WTC11 (cell line): ENCODE measurements around the gene IGLL1. TPM values are rescaled to one million over a fixed set of nuclear protein-coding genes. Genes with fewer than 3 reads are reported as not detected.
"Not testable (repeated sequence)": the region's sequence is repeated elsewhere in the genome, so short reads cannot be mapped to it uniquely, and the experiment has no call there.

Experiments used
- ATAC-seq: fragments of 200-7000 bp; cut with Tn5 transposase; 2 replicates; pipeline ENCODE4 v1.10.0; 2021; ENCODE audit warnings: mild to moderate bottlenecking, moderate library complexity
- CTCF ChIA-PET: fragments of 300-600 bp; sonication (Branson Sonifier 250); formaldehyde crosslinking; loops from one replicate; lab custom pipeline; 2021; ENCODE audit warnings: antibody characterized with exemption; lab: Charles Lee
- POLR2A ChIA-PET: fragments of 350-600 bp; sonication (Branson Sonifier 250); formaldehyde crosslinking; loops from one replicate; lab custom pipeline; 2021; ENCODE audit warnings: antibody characterized with exemption; lab: Charles Lee
- DNase-seq: peaks from one replicate; pipeline ENCODE4 v3.0.0; 2021; ENCODE audit warnings: low spot score
- H3K27ac Mint-ChIP-seq: 2 replicates; pipeline ENCODE4 v1.8.0; 2021; ENCODE audit warnings: mixed read lengths
- H3K27me3 Mint-ChIP-seq: 2 replicates; pipeline ENCODE4 v1.8.0; 2021; ENCODE audit warnings: low read depth, mild to moderate bottlenecking, moderate library complexity, mixed read lengths
- H3K36me3 Mint-ChIP-seq: 2 replicates; pipeline ENCODE4 v1.8.0; 2021; ENCODE audit warnings: mixed read lengths
- H3K4me1 Mint-ChIP-seq: 2 replicates; pipeline ENCODE4 v1.8.0; 2022; ENCODE audit warnings: mixed read lengths
- H3K4me3 Mint-ChIP-seq: 2 replicates; pipeline ENCODE4 v1.8.0; 2021; ENCODE audit warnings: mild to moderate bottlenecking, moderate library complexity, mixed read lengths
- H3K9me3 Mint-ChIP-seq: 2 replicates; pipeline ENCODE4 v1.8.0; 2021; ENCODE audit warnings: mixed read lengths
- CBFB ChIP-seq: sonication (generic); formaldehyde crosslinking; IDR thresholded peaks from 2 replicates; pipeline ENCODE4 v1.8.1; 2022; ENCODE audit warnings: mild to moderate bottlenecking, low read depth, missing genetic modification reagents
- CREM ChIP-seq: sonication (generic); formaldehyde crosslinking; IDR thresholded peaks from 2 replicates; pipeline ENCODE4 v1.8.1; 2022; ENCODE audit warnings: mild to moderate bottlenecking, missing genetic modification reagents, moderate library complexity
- FOXJ3 ChIP-seq: sonication (generic); formaldehyde crosslinking; IDR thresholded peaks from 2 replicates; pipeline ENCODE4 v1.9.0; 2021; ENCODE audit warnings: missing genetic modification reagents, mild to moderate bottlenecking, borderline replicate concordance
- FOXK1 ChIP-seq: sonication (generic); formaldehyde crosslinking; IDR thresholded peaks from 2 replicates; pipeline ENCODE4 v1.8.0; 2022; ENCODE audit warnings: mild to moderate bottlenecking, moderate library complexity, missing genetic modification reagents
- KAT7 ChIP-seq: sonication (generic); formaldehyde crosslinking; IDR thresholded peaks from 2 replicates; pipeline ENCODE4 v1.8.1; 2023; ENCODE audit warnings: missing genetic modification reagents, mild to moderate bottlenecking, borderline replicate concordance
- NFE2L1 ChIP-seq: sonication (generic); formaldehyde crosslinking; IDR thresholded peaks from 2 replicates; pipeline ENCODE4 v1.8.1; 2023; ENCODE audit warnings: missing genetic modification reagents
- ZNF121 ChIP-seq: sonication (generic); formaldehyde crosslinking; IDR thresholded peaks from 2 replicates; pipeline ENCODE4 v1.8.0; 2023; ENCODE audit warnings: missing genetic modification reagents
- total RNA-seq: library from RNA; stranded (reverse); gene quantifications from 3 replicates; pipeline ENCODE4 v1.2.3, GENCODE V29; 2021
- TF ChIP-seq, protein P1 (sequence below): fragments of 250-450 bp; sonication (Bioruptor Pico); IDR thresholded peaks from 2 replicates; pipeline ENCODE4 v1.9.0; 2021; ENCODE audit warnings: mild to moderate bottlenecking
- TF ChIP-seq, protein P2 (sequence below): fragments of 200-600 bp; IDR thresholded peaks from 2 replicates; pipeline ENCODE4 v1.8.0; 2022; ENCODE audit warnings: antibody characterized with exemption
- TF ChIP-seq, protein P3 (sequence below): sonication (generic); formaldehyde crosslinking; IDR thresholded peaks from 2 replicates; pipeline ENCODE4 v1.8.1; 2022; ENCODE audit warnings: low read depth, missing genetic modification reagents, borderline replicate concordance
- TF ChIP-seq, protein P4 (sequence below): sonication (generic); formaldehyde crosslinking; IDR thresholded peaks from 2 replicates; pipeline ENCODE4 v1.8.0; 2023; ENCODE audit warnings: missing genetic modification reagents
- TF ChIP-seq, protein P5 (sequence below): sonication (generic); formaldehyde crosslinking; IDR thresholded peaks from 2 replicates; pipeline ENCODE4 v1.8.0; 2022; ENCODE audit warnings: mild to moderate bottlenecking, missing genetic modification reagents

IGLL1 gene
- total RNA-seq, 1 experiment from 2014 or later: not detected

DNA sequence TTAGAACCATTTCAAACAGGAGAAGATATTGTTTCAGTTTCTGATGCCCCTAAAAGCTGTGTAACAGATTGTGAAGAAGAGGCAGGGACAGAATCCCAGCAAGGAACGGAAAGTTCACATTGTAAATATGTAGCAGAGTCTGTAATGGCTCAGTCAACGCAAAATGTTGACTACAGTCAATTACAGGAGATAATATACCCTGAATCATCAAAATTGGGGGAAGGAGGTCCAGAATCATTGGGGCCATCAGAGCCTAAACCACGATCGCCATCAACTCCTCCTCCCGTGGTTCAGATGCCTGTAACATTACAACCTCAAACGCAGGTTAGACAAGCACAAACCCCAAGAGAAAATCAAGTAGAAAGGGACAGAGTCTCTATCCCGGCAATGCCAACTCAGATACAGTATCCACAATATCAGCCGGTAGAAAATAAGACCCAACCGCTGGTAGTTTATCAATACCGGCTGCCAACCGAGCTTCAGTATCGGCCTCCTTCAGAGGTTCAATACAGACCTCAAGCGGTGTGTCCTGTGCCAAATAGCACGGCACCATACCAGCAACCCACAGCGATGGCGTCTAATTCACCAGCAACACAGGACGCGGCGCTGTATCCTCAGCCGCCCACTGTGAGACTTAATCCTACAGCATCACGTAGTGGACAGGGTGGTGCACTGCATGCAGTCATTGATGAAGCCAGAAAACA lies 40.8 kb downstream of the IGLL1 start:
- ChIA-PET CTCF (interaction anchor here (0.5 to 3.6 kb wide), 4 partner anchors 9 to 154 kb away, joined by 3 to 50 read pairs (median 4); no protein-coding TSS in a partner anchor), POLR2A (no interaction called here)
- Mint-ChIP-seq H3K4me3 (peak overlapping the region; percentile 15; the same call in 1 of the 2 replicates), H3K9me3 (no peaks in the 10 kb centered on the region), H3K4me1 (peaks cover 54% of the 10 kb centered on the region), H3K27me3 (peaks cover 24% of the 10 kb centered on the region), H3K27ac (no peak overlapping the region), H3K36me3 (no peaks in the 10 kb centered on the region)
- TF ChIP-seq FOXK1 (CRISPR knock-in tag) (peak; percentile 20; the same call in 1 of the 2 replicates), CREM (no peak), FOXJ3 (CRISPR knock-in tag) (no peak), ZNF121 (peak; percentile 36; the same call in 1 of the 2 replicates)
- TF ChIP-seq, protein P1, sequence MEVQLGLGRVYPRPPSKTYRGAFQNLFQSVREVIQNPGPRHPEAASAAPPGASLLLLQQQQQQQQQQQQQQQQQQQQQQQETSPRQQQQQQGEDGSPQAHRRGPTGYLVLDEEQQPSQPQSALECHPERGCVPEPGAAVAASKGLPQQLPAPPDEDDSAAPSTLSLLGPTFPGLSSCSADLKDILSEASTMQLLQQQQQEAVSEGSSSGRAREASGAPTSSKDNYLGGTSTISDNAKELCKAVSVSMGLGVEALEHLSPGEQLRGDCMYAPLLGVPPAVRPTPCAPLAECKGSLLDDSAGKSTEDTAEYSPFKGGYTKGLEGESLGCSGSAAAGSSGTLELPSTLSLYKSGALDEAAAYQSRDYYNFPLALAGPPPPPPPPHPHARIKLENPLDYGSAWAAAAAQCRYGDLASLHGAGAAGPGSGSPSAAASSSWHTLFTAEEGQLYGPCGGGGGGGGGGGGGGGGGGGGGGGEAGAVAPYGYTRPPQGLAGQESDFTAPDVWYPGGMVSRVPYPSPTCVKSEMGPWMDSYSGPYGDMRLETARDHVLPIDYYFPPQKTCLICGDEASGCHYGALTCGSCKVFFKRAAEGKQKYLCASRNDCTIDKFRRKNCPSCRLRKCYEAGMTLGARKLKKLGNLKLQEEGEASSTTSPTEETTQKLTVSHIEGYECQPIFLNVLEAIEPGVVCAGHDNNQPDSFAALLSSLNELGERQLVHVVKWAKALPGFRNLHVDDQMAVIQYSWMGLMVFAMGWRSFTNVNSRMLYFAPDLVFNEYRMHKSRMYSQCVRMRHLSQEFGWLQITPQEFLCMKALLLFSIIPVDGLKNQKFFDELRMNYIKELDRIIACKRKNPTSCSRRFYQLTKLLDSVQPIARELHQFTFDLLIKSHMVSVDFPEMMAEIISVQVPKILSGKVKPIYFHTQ (CRISPR knock-in tag): no peak
- TF ChIP-seq, protein P2, sequence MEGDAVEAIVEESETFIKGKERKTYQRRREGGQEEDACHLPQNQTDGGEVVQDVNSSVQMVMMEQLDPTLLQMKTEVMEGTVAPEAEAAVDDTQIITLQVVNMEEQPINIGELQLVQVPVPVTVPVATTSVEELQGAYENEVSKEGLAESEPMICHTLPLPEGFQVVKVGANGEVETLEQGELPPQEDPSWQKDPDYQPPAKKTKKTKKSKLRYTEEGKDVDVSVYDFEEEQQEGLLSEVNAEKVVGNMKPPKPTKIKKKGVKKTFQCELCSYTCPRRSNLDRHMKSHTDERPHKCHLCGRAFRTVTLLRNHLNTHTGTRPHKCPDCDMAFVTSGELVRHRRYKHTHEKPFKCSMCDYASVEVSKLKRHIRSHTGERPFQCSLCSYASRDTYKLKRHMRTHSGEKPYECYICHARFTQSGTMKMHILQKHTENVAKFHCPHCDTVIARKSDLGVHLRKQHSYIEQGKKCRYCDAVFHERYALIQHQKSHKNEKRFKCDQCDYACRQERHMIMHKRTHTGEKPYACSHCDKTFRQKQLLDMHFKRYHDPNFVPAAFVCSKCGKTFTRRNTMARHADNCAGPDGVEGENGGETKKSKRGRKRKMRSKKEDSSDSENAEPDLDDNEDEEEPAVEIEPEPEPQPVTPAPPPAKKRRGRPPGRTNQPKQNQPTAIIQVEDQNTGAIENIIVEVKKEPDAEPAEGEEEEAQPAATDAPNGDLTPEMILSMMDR: peak; percentile 72
- DNase-seq (peak; percentile 82), ATAC-seq (peak; percentile 90)

DNA sequence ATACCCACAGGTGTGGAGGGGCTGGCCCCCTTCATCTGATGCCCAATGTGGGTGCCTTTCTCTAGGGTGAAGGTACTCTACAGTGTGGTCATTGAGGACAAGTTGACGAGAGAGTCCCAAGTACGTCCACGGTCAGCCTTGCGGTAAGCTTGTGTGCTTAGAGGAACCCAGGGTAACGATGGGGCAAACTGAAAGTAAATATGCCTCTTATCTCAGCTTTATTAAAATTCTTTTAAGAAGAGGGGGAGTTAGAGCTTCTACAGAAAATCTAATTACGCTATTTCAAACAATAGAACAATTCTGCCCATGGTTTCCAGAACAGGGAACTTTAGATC lies 41.4 kb downstream of the IGLL1 start:
- POLR2A ChIA-PET, H3K9me3 Mint-ChIP-seq, ATAC-seq, H3K36me3 Mint-ChIP-seq, DNase-seq, H3K4me3 Mint-ChIP-seq, H3K27ac Mint-ChIP-seq: not testable (repeated sequence)
- CTCF ChIA-PET: interaction anchor here (1.3 kb wide), 1 partner anchor 153 kb away, joined by 5 read pairs; no protein-coding TSS in a partner anchor
- H3K4me1 Mint-ChIP-seq: peaks cover 58% of the 10 kb centered on the region
- peaks cover 25% of the 10 kb centered on the region for H3K27me3 Mint-ChIP-seq

DNA sequence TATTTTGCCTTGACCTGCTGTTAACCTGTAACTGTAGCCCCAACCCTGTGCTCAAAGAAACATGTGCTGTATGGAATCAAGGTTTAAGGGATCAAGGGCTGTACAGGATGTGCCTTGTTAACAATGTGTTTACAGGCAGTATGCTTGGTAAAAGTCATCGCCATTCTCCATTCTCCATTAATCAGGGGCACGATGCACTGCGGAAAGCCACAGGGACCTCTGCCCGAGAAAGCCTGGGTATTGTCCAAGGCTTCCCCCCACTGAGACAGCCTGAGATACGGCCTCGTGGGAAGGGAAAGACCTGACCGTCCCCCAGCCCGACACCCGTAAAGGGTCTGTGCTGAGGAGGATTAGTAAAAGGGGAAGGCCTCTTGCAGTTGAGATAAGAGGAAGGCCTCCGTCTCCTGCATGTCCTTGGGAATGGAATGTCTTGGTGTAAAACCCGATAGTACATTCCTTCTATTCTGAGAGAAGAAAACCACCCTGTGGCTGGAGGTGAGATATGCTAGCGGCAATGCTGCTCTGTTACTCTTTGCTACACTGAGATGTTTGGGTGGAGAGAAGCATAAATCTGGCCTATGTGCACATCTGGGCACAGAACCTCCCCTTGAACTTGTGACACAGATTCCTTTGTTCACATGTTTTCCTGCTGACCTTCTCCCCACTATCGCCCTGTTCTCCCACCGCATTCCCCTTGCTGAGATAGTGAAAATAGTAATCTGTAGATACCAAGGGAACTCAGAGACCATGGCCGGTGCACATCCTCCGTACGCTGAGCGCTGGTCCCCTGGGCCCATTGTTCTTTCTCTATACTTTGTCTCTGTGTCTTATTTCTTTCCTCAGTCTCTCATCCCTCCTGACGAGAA lies 42.0 kb downstream of the IGLL1 start:
- Mint-ChIP-seq H3K4me1 (peaks cover 64% of the 10 kb centered on the region), H3K4me3 (peak overlapping the region; percentile 55), H3K27me3 (peaks cover 25% of the 10 kb centered on the region), H3K27ac (peak overlapping the region; percentile 73)
- CTCF ChIA-PET: interaction anchor here (1.3 to 3.0 kb wide), 2 partner anchors 53 to 152 kb away, joined by 5 to 15 read pairs; no protein-coding TSS in a partner anchor
- H3K9me3 Mint-ChIP-seq, ATAC-seq, DNase-seq, POLR2A ChIA-PET, H3K36me3 Mint-ChIP-seq: not testable (repeated sequence)

DNA sequence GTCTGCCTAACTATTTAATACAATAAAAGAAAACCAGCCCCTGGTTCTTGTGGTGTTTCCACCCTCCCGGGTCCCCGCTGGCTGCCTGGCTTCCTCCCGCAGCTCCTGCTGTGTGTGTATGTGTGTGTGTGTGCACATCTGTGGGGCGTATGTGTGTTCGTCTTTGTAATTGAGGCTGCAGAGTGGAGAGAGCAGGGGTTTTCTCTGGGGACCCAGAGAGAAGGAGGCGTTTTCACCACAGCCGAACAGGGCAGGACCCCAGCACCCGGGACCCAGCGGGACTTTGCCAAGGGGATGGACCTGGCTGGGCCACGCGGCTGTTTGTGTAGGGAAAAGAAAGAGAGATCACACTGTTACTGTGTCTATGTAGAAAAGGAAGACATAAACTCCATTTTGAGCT lies 42.7 kb downstream of the IGLL1 start:
- ChIA-PET CTCF (interaction anchor here (3.0 kb wide), 1 partner anchor 54 kb away, joined by 15 read pairs; no protein-coding TSS in a partner anchor), POLR2A (no interaction called here)
- Mint-ChIP-seq H3K9me3 (no peaks in the 10 kb centered on the region), H3K27ac (peak overlapping the region; percentile 3), H3K4me1 (peaks cover 70% of the 10 kb centered on the region), H3K27me3 (peaks cover 25% of the 10 kb centered on the region), H3K4me3 (peak overlapping the region; percentile 55), H3K36me3 (no peaks in the 10 kb centered on the region)
- DNase-seq (no peak), ATAC-seq (no peak)
- TF ChIP-seq CBFB (no peak), KAT7 (no peak), NFE2L1 (CRISPR knock-in tag) (no peak)
- TF ChIP-seq, protein P3, sequence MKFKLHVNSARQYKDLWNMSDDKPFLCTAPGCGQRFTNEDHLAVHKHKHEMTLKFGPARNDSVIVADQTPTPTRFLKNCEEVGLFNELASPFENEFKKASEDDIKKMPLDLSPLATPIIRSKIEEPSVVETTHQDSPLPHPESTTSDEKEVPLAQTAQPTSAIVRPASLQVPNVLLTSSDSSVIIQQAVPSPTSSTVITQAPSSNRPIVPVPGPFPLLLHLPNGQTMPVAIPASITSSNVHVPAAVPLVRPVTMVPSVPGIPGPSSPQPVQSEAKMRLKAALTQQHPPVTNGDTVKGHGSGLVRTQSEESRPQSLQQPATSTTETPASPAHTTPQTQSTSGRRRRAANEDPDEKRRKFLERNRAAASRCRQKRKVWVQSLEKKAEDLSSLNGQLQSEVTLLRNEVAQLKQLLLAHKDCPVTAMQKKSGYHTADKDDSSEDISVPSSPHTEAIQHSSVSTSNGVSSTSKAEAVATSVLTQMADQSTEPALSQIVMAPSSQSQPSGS (CRISPR knock-in tag): no peak
- TF ChIP-seq, protein P4, sequence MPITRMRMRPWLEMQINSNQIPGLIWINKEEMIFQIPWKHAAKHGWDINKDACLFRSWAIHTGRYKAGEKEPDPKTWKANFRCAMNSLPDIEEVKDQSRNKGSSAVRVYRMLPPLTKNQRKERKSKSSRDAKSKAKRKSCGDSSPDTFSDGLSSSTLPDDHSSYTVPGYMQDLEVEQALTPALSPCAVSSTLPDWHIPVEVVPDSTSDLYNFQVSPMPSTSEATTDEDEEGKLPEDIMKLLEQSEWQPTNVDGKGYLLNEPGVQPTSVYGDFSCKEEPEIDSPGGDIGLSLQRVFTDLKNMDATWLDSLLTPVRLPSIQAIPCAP (CRISPR knock-in tag): no peak
- TF ChIP-seq, protein P5, sequence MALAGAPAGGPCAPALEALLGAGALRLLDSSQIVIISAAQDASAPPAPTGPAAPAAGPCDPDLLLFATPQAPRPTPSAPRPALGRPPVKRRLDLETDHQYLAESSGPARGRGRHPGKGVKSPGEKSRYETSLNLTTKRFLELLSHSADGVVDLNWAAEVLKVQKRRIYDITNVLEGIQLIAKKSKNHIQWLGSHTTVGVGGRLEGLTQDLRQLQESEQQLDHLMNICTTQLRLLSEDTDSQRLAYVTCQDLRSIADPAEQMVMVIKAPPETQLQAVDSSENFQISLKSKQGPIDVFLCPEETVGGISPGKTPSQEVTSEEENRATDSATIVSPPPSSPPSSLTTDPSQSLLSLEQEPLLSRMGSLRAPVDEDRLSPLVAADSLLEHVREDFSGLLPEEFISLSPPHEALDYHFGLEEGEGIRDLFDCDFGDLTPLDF (CRISPR knock-in tag): no peak
